GM23338 (cell line): ENCODE results near the gene SOD1. TPM values are rescaled to one million over a fixed set of nuclear protein-coding genes. Genes with fewer than 3 reads are reported as not detected.

Source experiments
- ATAC-seq: fragments of 200-7000 bp; cut with Tn5 transposase; 3 replicates; pipeline ENCODE4 v1.9.1; 2020
- DNase-seq: peaks from one replicate; pipeline ENCODE4 v3.0.0-alpha.2; 2015; ENCODE audit warnings: low spot score
- H2AFZ ChIP-seq: fragments of 200-600 bp; sonication (generic); 2 replicates; pipeline ENCODE4 v1.8.0; 2016; ENCODE audit warnings: antibody characterized with exemption, mild to moderate bottlenecking, moderate library complexity
- H3F3A ChIP-seq: fragments of 200-600 bp; sonication (generic); replicated peaks from 2 replicates; pipeline ENCODE4 v1.8.0; 2017; ENCODE audit warnings: antibody characterized with exemption, mixed run types, low read depth
- H3K27ac ChIP-seq: fragments of 200-600 bp; sonication (generic); 2 replicates; pipeline ENCODE4 v1.6.1; 2016; ENCODE audit warnings: low read depth
- H3K27me3 ChIP-seq: fragments of 200-600 bp; sonication (generic); 2 replicates; pipeline ENCODE4 v1.8.0; 2016; ENCODE audit warnings: mild to moderate bottlenecking, mixed run types, moderate library complexity; ENCODE audit not compliant: insufficient read depth
- H3K36me3 ChIP-seq: fragments of 200-600 bp; sonication (generic); 2 replicates; pipeline ENCODE4 v1.8.0; 2016; ENCODE audit warnings: mild to moderate bottlenecking; ENCODE audit not compliant: insufficient read depth
- H3K4me1 ChIP-seq: fragments of 200-600 bp; sonication (generic); 2 replicates; pipeline ENCODE4 v1.8.0; 2016; ENCODE audit warnings: mild to moderate bottlenecking, moderate library complexity; ENCODE audit not compliant: insufficient read depth
- H3K4me2 ChIP-seq: fragments of 200-600 bp; sonication (generic); 2 replicates; pipeline ENCODE4 v1.7.1; 2017; ENCODE audit warnings: mixed run types
- H3K4me3 ChIP-seq: fragments of 200-600 bp; sonication (generic); 2 replicates; pipeline ENCODE4 v1.6.1; 2016; ENCODE audit warnings: mixed run types
- H3K79me2 ChIP-seq: fragments of 200-600 bp; sonication (generic); replicated peaks from 2 replicates; pipeline ENCODE4 v1.8.0; 2017; ENCODE audit warnings: mild to moderate bottlenecking; ENCODE audit not compliant: insufficient read depth
- H3K9me2 ChIP-seq: fragments of 200-600 bp; sonication (generic); 2 replicates; pipeline ENCODE4 v1.8.0; 2017; ENCODE audit not compliant: insufficient read depth
- H4K20me1 ChIP-seq: fragments of 200-600 bp; sonication (generic); replicated peaks from 2 replicates; pipeline ENCODE4 v1.8.0; 2017; ENCODE audit warnings: mild to moderate bottlenecking; ENCODE audit not compliant: insufficient read depth
- H3K27ac Mint-ChIP-seq: 2 replicates; pipeline ENCODE4 v1.8.0; 2020; ENCODE audit warnings: inconsistent platforms, mild to moderate bottlenecking, moderate library complexity, mixed read lengths
- H3K27me3 Mint-ChIP-seq: 3 replicates; pipeline ENCODE4 v1.8.0; 2022; ENCODE audit warnings: low read depth, mild to moderate bottlenecking, moderate library complexity, mixed read lengths, inconsistent platforms; ENCODE audit not compliant: insufficient read depth, poor library complexity
- H3K36me3 Mint-ChIP-seq: 3 replicates; pipeline ENCODE4 v1.8.0; 2021; ENCODE audit warnings: low read depth, mild to moderate bottlenecking, inconsistent platforms, moderate library complexity, mixed read lengths
- H3K4me1 Mint-ChIP-seq: 3 replicates; pipeline ENCODE4 v1.8.0; 2020; ENCODE audit warnings: mild to moderate bottlenecking, inconsistent platforms, mixed read lengths
- H3K4me3 Mint-ChIP-seq: 3 replicates; pipeline ENCODE4 v1.8.0; 2021; ENCODE audit warnings: moderate library complexity, mild to moderate bottlenecking, inconsistent platforms, mixed read lengths
- H3K9me3 Mint-ChIP-seq: 3 replicates; pipeline ENCODE4 v1.8.0; 2020; ENCODE audit warnings: moderate library complexity, mild to moderate bottlenecking, inconsistent platforms, mixed read lengths
- CREB1 ChIP-seq: fragments of 250-450 bp; sonication (Bioruptor Pico); IDR thresholded peaks from 2 replicates; pipeline ENCODE4 v1.5.0; 2020; ENCODE audit warnings: low read depth, mild to moderate bottlenecking, moderate library complexity
- CTCF ChIP-seq, 2 experiments: fragments of 200-600 bp in 1 of 2; sonication (generic) in 1 of 2; conservative IDR thresholded peaks; 2 replicates each; pipeline versions ENCODE4 v1.5.1 to v1.6.1; 2016 to 2017; ENCODE audit warnings: antibody characterized with exemption in 2 of 2, low read depth in 2 of 2, mild to moderate bottlenecking in 2 of 2, moderate library complexity in 1 of 2
- ETS1 ChIP-seq: IDR thresholded peaks from 2 replicates; pipeline ENCODE4 v1.6.1; 2016; ENCODE audit warnings: antibody characterized with exemption
- EZH2 ChIP-seq: fragments of 200-600 bp; sonication (generic); IDR thresholded peaks from one replicate; pipeline ENCODE4 v1.8.0; 2017; ENCODE audit warnings: antibody characterized with exemption, mild to moderate bottlenecking, low read depth; ENCODE audit not compliant: unreplicated experiment
- EZH2phosphoT487 ChIP-seq: fragments of 200-600 bp; sonication (generic); IDR thresholded peaks from one replicate; pipeline ENCODE4 v1.8.1; 2018; ENCODE audit warnings: antibody characterized with exemption; ENCODE audit not compliant: unreplicated experiment
- JUNB ChIP-seq: IDR thresholded peaks from one replicate; pipeline ENCODE4 v1.6.1; 2016; ENCODE audit warnings: antibody characterized with exemption; ENCODE audit not compliant: unreplicated experiment
- NANOG ChIP-seq: IDR thresholded peaks from 2 replicates; pipeline ENCODE4 v1.6.1; 2016; ENCODE audit warnings: antibody characterized with exemption, borderline replicate concordance
- POLR2AphosphoS5 ChIP-seq: IDR thresholded peaks from 2 replicates; pipeline ENCODE4 v1.6.1; 2016; ENCODE audit warnings: antibody characterized with exemption, low read depth
- REST ChIP-seq: IDR thresholded peaks from one replicate; pipeline ENCODE4 v1.6.1; 2018; ENCODE audit warnings: antibody characterized with exemption; ENCODE audit not compliant: unreplicated experiment
- STAT1 ChIP-seq: IDR thresholded peaks from one replicate; pipeline ENCODE4 v1.6.1; 2016; ENCODE audit warnings: antibody characterized with exemption; ENCODE audit not compliant: unreplicated experiment
- ZNF114 ChIP-seq: fragments of 250-450 bp; sonication (Bioruptor Pico); IDR thresholded peaks from 2 replicates; pipeline ENCODE4 v1.5.0; 2020; ENCODE audit warnings: mild to moderate bottlenecking, moderate library complexity
- ZNF331 ChIP-seq: fragments of 250-450 bp; sonication (Bioruptor Pico); IDR thresholded peaks from 2 replicates; pipeline ENCODE4 v1.5.0; 2020; ENCODE audit warnings: low read depth, mild to moderate bottlenecking, moderate library complexity
- ZNF462 ChIP-seq: fragments of 250-450 bp; sonication (Bioruptor Pico); IDR thresholded peaks from 2 replicates; pipeline ENCODE4 v1.5.0; 2020; ENCODE audit warnings: mild to moderate bottlenecking, moderate library complexity
- polyA plus RNA-seq: library from polyadenylated mRNA; unstranded; fragments of >200 nt; fragmentation: Nextera tagmentation; extraction: Ambion mirVana; gene quantifications from 2 replicates; pipeline ENCODE4 v1.2.1, GENCODE V29; 2016
- total RNA-seq: library from RNA; depleted of rRNA; stranded (reverse); fragments of >200 nt; shearing (Covaris generic); gene quantifications from 2 replicates; pipeline ENCODE4 v1.2.3, GENCODE V29; 2014

Gene SOD1
- total and polyA plus RNA-seq, 2 experiments from 2014 or later, result 123 to 454 TPM

- H3K27me3 ChIP-seq, result no peaks in the 10 kb centered on the region
Measured at GRCh38 chr21:31673321-31673912, 13.9 kb downstream of the SOD1 start.

More at GRCh38 chr21:31673321-31673912, 13.9 kb downstream of the SOD1 start:
- no peak overlapping the region for H3K4me3 Mint-ChIP-seq
- peaks cover 5% of the 10 kb centered on the region; the same call in 1 of the 2 replicates for H4K20me1 ChIP-seq
- H2AFZ ChIP-seq, result no peak overlapping the region
- H3K27ac Mint-ChIP-seq, result no peak overlapping the region
- H3K4me1 ChIP-seq, result peaks cover 22% of the 10 kb centered on the region
- no peaks in the 10 kb centered on the region for H3K9me2 ChIP-seq
- H3K27me3 Mint-ChIP-seq, result peaks cover 2% of the 10 kb centered on the region
- H3K4me1 Mint-ChIP-seq, result peaks cover 30% of the 10 kb centered on the region
- H3K9me3 Mint-ChIP-seq, result no peaks in the 10 kb centered on the region
- no peaks in the 10 kb centered on the region for H3K36me3 ChIP-seq
- DNase-seq (no peak), ATAC-seq (no peak)
- H3F3A ChIP-seq, result no peaks in the 10 kb centered on the region
- no peak overlapping the region for H3K27ac ChIP-seq
- H3K36me3 Mint-ChIP-seq, result peaks cover 10% of the 10 kb centered on the region; the same call in 2 of the 3 replicates
- TF ChIP-seq ZNF114 (no peak), NANOG (no peak), STAT1 (no peak), JUNB (no peak), ZNF462 (CRISPR knock-in tag) (no peak), EZH2 (no peak), ZNF331 (no peak), ETS1 (no peak), EZH2phosphoT487 (no peak), CREB1 (no peak), CTCF (conservative IDR thresholded peaks at IDR 0.05; ENCODE audit: low read depth in 2 of 2) (no peak), POLR2AphosphoS5 (no peak), REST (no peak)
- no peak overlapping the region for H3K4me3 ChIP-seq
- no peak overlapping the region for H3K4me2 ChIP-seq
- no peaks in the 10 kb centered on the region for H3K79me2 ChIP-seq
